ENCODE data around the gene PTPRR. TPM values are rescaled to one million over a fixed set of nuclear protein-coding genes. Genes with fewer than 3 reads are reported as not detected.

The PTPRR gene
- total and polyA plus RNA-seq, 12 donors: 0.20 to 1.7 (median 0.74) TPM

DNA sequence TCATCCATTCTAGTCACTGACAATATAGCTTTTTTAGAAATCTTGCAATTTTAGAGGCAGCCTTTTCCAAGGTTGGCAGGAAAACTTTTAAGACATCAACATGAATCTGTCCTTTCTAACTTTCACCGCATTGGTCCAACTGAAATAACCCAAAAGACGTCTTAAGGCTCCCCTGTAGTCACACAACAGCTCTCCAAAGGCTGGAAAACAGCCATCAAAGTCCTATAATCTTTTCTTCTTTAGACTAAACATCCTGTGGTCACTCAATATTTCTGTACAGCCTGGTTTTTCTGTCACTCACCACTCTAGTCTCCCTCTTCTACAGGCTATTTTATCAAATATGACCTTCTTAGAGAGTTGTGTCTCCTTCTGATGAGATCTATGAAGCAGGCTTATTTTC lies 278.8 kb downstream of the PTPRR start:
- Histone ChIP-seq H3K36me3 (no peaks in the 10 kb centered on the region), H3K4me1 (peaks cover 4 to 64% (median 20%) of the 10 kb centered on the region in 9 donors), H3K27me3 (no peaks in the 10 kb centered on the region), H3K9me3 (no peaks in the 10 kb centered on the region), H3K4me3 (no peak overlapping the region), H3K27ac (no peak overlapping the region)
- intact Hi-C loops (cut with DNase I): loop anchor here in 2 of 10 donors (10.0 kb wide), 1 partner anchor 47 kb away; no protein-coding TSS in a partner anchor
- TF ChIP-seq, protein P1, sequence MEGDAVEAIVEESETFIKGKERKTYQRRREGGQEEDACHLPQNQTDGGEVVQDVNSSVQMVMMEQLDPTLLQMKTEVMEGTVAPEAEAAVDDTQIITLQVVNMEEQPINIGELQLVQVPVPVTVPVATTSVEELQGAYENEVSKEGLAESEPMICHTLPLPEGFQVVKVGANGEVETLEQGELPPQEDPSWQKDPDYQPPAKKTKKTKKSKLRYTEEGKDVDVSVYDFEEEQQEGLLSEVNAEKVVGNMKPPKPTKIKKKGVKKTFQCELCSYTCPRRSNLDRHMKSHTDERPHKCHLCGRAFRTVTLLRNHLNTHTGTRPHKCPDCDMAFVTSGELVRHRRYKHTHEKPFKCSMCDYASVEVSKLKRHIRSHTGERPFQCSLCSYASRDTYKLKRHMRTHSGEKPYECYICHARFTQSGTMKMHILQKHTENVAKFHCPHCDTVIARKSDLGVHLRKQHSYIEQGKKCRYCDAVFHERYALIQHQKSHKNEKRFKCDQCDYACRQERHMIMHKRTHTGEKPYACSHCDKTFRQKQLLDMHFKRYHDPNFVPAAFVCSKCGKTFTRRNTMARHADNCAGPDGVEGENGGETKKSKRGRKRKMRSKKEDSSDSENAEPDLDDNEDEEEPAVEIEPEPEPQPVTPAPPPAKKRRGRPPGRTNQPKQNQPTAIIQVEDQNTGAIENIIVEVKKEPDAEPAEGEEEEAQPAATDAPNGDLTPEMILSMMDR (IDR thresholded peaks at IDR 0.05): no peak
- DNase-seq: no peak
- whole genome bisulfite sequencing, 2 donors: 79 to 83% methylated on average over 2 of the region's 2 CpGs
- no peak for ATAC-seq

DNA sequence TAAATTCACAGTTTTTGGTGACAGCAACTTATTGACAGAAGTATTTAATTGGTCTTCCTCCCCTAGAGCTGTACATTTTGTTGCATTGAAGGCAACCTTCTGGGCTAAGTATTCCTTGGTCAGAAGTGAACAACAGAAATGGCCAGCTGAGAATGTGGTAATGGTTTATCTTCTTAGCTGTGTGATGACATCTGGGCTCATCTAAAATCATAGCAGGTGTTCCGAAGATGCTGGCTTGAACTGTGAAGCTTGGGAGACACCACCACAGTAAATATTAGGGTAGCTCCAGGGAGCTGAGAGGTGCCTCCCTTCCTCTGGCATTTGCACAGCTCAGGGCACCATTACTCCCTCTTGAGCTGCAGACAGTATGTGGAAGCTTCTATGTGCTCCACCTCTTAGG lies 279.6 kb downstream of the PTPRR start:
- TF ChIP-seq, protein P1 (IDR thresholded peaks at IDR 0.05): no peak
- Histone ChIP-seq H3K4me3 (no peak overlapping the region), H3K4me1 (peaks cover 0 to 56% (median 12%) of the 10 kb centered on the region in 9 donors), H3K9me3 (no peaks in the 10 kb centered on the region), H3K27ac (no peak overlapping the region), H3K27me3 (no peaks in the 10 kb centered on the region), H3K36me3 (no peaks in the 10 kb centered on the region)
- intact Hi-C loops (cut with DNase I): loop anchor here in 2 of 10 donors (10.0 kb wide), 1 partner anchor 46 kb away; no protein-coding TSS in a partner anchor
- WGBS, 2 donors: 78 to 81% methylated on average over 1 of the region's 1 CpG
- ATAC-seq: no peak
- no peak for DNase-seq

DNA sequence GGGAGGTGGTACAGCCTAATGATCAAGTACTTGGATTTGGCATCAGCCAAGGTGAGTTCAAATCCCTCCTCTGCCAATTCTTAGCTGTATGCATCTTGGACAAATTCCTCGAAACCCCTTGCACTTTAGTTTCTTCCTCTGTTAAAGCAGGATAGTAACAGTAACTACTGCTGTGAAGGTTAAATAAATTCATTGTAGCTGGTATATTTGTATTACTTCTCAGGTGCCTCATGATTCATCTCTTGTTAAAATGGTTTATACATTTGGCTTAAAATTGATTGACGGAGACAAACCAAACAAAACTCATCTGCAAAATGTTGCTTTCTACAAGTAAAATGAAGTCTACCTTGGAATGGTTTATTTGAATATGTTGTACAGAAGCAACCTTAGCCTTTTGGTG lies 281.0 kb downstream of the PTPRR start:
- 97 to 100% methylated on average over 2 of the region's 2 CpGs for WGBS, 2 donors
- intact Hi-C loops (cut with DNase I): no loop called here
- Histone ChIP-seq H3K27me3 (no peaks in the 10 kb centered on the region), H3K27ac (no peak overlapping the region), H3K36me3 (no peaks in the 10 kb centered on the region), H3K4me1 (peaks cover 0 to 42% (median 3%) of the 10 kb centered on the region in 9 donors), H3K4me3 (no peak overlapping the region), H3K9me3 (no peaks in the 10 kb centered on the region)
- ATAC-seq (no peak), DNase-seq (no peak)
- TF ChIP-seq, protein P1 (IDR thresholded peaks at IDR 0.05): no peak

DNA sequence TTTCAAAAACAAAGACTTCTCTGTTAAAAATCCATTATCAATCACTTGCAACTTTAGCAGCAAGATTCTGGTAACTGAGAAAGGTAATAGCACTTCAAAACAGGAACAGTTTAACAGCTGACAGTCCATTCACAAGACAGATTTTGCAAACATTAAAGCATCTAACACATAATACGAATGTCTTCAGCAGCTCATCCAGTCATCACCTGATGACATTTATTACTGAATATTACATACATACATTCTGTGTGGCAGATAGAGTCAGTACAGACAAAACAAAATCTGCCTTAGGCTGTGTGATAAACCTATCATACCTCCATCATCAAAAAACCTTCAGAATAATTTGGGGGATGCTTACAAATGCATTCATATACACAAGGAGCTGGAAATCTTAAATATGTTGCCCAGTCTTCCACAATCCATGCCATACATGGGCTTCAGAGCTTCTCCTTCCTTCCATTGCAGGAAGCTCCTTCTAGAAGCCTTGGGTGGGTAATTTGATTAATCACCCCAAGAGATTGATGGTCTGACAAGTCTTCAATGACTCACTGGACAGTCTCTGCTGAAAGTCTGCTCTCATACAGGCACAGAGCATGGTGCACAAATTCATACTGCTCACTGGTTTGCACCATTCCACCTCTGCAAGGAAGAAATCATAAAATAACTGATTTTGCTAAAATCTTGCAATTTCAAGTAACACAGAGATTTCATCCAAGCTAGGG lies 281.7 kb downstream of the PTPRR start:
- Histone ChIP-seq H3K36me3 (no peaks in the 10 kb centered on the region), H3K27ac (peak overlapping the region in 1 of 10 donors; percentile 91), H3K9me3 (no peaks in the 10 kb centered on the region), H3K4me3 (no peak overlapping the region), H3K4me1 (peaks cover 0 to 40% (median 3%) of the 10 kb centered on the region in 9 donors), H3K27me3 (no peaks in the 10 kb centered on the region)
- intact Hi-C loops (cut with DNase I): no loop called here
- 83 to 88% methylated on average over 1 of the region's 1 CpG for WGBS, 2 donors
- ATAC-seq (no peak), DNase-seq (no peak)
- TF ChIP-seq, protein P1 (IDR thresholded peaks at IDR 0.05): no peak

All from heart right ventricle (tissue), 16 donors.